Lung (tissue), 12 donors: ENCODE results near the gene ABCB6. TPM values are rescaled to one million over a fixed set of nuclear protein-coding genes. Genes with fewer than 3 reads are reported as not detected.

Source experiments
- ATAC-seq: fragments of 200-7000 bp; cut with Tn5 transposase; one replicate; pipeline ENCODE4 v1.9.1; 2020; ENCODE audit warnings: moderate number of reproducible peaks; ENCODE audit not compliant: insufficient read depth, low FRiP score
- DNase-seq, 3 donors: peaks; one replicate each; pipeline ENCODE4 v3.0.0-alpha.2; 2013 to 2017
- H3K27ac ChIP-seq, 2 donors: one replicate each; pipeline ENCODE4 v1.5.1; 2013; ENCODE audit warnings: mild to moderate bottlenecking in 2 of 2, moderate library complexity in 2 of 2, control low read depth in 1 of 2, inconsistent platforms in 1 of 2, low read depth in 1 of 2, low read length in 1 of 2
- H3K27me3 ChIP-seq, 3 donors: one replicate each; pipeline ENCODE4 v1.5.1; 2013; ENCODE audit warnings: low read length in 2 of 3; ENCODE audit not compliant: control insufficient read depth in 3 of 3, insufficient read depth in 3 of 3
- H3K36me3 ChIP-seq, 4 donors: one replicate each; pipeline ENCODE4 v1.5.1; 2013; ENCODE audit warnings: low read length in 4 of 4, mild to moderate bottlenecking in 1 of 4, moderate library complexity in 1 of 4; ENCODE audit not compliant: control insufficient read depth in 4 of 4, insufficient read depth in 4 of 4
- H3K4me1 ChIP-seq, 5 donors: one replicate each; pipeline ENCODE4 v1.5.1; 2013; ENCODE audit warnings: low read length in 5 of 5, mild to moderate bottlenecking in 2 of 5, moderate library complexity in 1 of 5; ENCODE audit not compliant: control insufficient read depth in 5 of 5, insufficient read depth in 5 of 5
- H3K4me3 ChIP-seq: one replicate; pipeline ENCODE4 v1.5.1; 2013; ENCODE audit warnings: mild to moderate bottlenecking, control low read depth, moderate library complexity
- H3K9ac ChIP-seq, 2 donors: one replicate each; pipeline ENCODE4 v1.5.1; 2013; ENCODE audit warnings: low read length in 2 of 2, control low read depth in 1 of 2; ENCODE audit not compliant: insufficient read depth in 1 of 2
- H3K9me3 ChIP-seq, 4 donors: one replicate each; pipeline ENCODE4 v1.5.1; 2013; ENCODE audit warnings: low read length in 3 of 4, mild to moderate bottlenecking in 1 of 4, moderate library complexity in 1 of 4; ENCODE audit not compliant: control insufficient read depth in 4 of 4, insufficient read depth in 3 of 4
- CTCF ChIP-seq: IDR thresholded peaks from 2 replicates; pipeline ENCODE4 v1.5.1; 2012; ENCODE audit warnings: mild to moderate bottlenecking; ENCODE audit errors: control extremely low read depth, extremely low read depth
- WGBS, 2 donors: extraction: QIAGEN DNeasy Blood & Tissue Kit; methylation state at CpG; one replicate each; pipeline ENCODE4 v1.1.7; 2013; 5-methylcytosine and 5-hydroxymethylcytosine counted together
- polyA plus RNA-seq, 2 donors: library from polyadenylated mRNA; stranded (reverse); fragments of 200-250 nt; gene quantifications; one replicate each; pipeline ENCODE4 v1.2.1, GENCODE V29; 2013
- total RNA-seq, 2 donors: library from RNA; depleted of rRNA in 1 of 2; stranded (reverse); fragments of >200 nt in 1 of 2; gene quantifications; one replicate each; pipeline ENCODE4 v1.2.1, GENCODE V29; 2014 to 2021
- donor health status: control.
- donor health status: control.
- donor health status: Bipolar disorder and iron deficiency.
- donor health status: healthy.
- donor health status: DM: yes; HTN: yes; CAD: no.

ABCB6 gene
- total and polyA plus RNA-seq, 4 donors: 17.2 to 49.4 (median 34.0) TPM

GRCh38 chr2:219186754-219187456 lies 31.9 kb downstream of the ABCB6 start:
- H3K4me3 ChIP-seq: no peak overlapping the region
- DNase-seq (no peak), ATAC-seq (no peak)
- no peak overlapping the region for H3K27ac ChIP-seq
- no peak overlapping the region for H3K9ac ChIP-seq
- no peaks in the 10 kb centered on the region for H3K4me1 ChIP-seq
- peaks cover 11 to 21% (median 19%) of the 10 kb centered on the region in 4 donors for H3K36me3 ChIP-seq
- no peaks in the 10 kb centered on the region for H3K27me3 ChIP-seq
- 87 to 93% methylated on average over 7 of the region's 7 CpGs for WGBS, 2 donors
- H3K9me3 ChIP-seq: no peaks in the 10 kb centered on the region
- no peak for TF ChIP-seq CTCF

GRCh38 chr2:219184121-219184520 lies 34.6 kb downstream of the ABCB6 start:
- ATAC-seq (no peak), DNase-seq (no peak)
- Histone ChIP-seq H3K4me1 (peaks cover 0 to 7% (median 2%) of the 10 kb centered on the region in 5 donors), H3K9ac (no peak overlapping the region), H3K9me3 (no peaks in the 10 kb centered on the region), H3K4me3 (no peak overlapping the region), H3K27ac (peak overlapping the region in 1 of 2 donors; percentile 33), H3K27me3 (no peaks in the 10 kb centered on the region), H3K36me3 (peaks cover 25 to 44% (median 38%) of the 10 kb centered on the region in 4 donors)
- TF ChIP-seq CTCF: no peak
- WGBS, 2 donors: 96 to 99% methylated on average over 2 of the region's 2 CpGs

DNA sequence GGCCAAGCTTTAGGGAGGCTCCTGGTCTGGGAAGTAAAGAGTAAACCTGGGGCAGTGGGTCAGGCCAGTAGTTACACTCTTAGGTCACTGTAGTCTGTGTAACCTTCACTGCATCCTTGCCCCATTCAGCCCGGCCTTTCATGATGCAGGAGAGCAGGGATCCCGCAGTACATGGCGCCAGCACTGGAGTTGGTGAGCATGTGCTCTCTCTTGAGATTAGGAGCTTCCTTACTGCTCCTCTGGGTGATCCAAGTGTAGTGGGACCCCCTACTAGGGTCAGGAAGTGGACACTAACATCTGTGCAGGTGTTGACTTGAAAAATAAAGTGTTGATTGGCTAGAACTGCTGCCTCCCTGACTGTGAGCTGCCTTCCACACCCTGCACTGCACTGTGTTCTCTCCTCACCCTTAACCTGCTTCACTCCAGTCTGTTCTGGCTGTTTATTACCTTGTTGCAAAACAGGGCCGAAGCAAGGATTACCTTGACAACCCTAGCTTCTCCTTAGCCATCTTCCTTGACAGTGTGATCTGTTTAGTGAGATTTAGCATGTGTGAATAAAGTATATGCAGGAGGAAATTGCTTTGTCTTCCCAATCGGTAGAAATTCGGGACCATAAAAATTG lies 35.5 kb downstream of the ABCB6 start:
- ATAC-seq (no peak), DNase-seq (no peak)
- Histone ChIP-seq H3K4me3 (no peak overlapping the region), H3K9ac (no peak overlapping the region), H3K4me1 (peaks cover 3 to 12% (median 7%) of the 10 kb centered on the region in 5 donors), H3K27ac (no peak overlapping the region), H3K27me3 (no peaks in the 10 kb centered on the region), H3K36me3 (peaks cover 25 to 44% (median 38%) of the 10 kb centered on the region in 4 donors), H3K9me3 (no peaks in the 10 kb centered on the region)
- no peak for TF ChIP-seq CTCF
- 95 to 96% methylated on average over 6 of the region's 6 CpGs for WGBS, 2 donors
